Kidney tubule cell (primary cell): ENCODE data around the gene SOD1.

Experiments
- DNase-seq: peaks from one replicate; pipeline ENCODE4 v3.0.0-alpha.2; 2018; ENCODE audit warnings: low spot score

SOD1 gene

DNA sequence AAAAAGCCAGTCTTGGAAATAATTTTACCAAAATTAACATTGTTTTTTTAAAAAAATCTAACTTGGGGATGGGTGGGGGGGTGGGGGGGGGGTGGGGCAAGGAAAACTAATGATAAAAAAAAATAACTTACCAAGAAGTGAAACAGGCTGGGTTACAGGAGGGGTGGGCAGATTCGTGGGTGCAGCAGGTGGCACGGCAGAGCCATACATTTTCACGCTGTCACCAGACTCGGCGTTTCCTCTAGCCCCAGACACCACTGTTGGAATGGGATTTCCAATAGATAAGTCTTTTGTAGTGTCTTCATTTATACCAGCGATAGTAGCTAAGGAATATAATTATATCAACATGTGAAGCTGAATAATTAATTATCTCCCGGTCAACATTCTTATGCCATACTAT, 25.4 kb downstream of the SOD1 start:
- no peak for DNase-seq

GRCh38 chr21:31686272-31686915, 26.9 kb downstream of the SOD1 start:
- no peak for DNase-seq

DNA sequence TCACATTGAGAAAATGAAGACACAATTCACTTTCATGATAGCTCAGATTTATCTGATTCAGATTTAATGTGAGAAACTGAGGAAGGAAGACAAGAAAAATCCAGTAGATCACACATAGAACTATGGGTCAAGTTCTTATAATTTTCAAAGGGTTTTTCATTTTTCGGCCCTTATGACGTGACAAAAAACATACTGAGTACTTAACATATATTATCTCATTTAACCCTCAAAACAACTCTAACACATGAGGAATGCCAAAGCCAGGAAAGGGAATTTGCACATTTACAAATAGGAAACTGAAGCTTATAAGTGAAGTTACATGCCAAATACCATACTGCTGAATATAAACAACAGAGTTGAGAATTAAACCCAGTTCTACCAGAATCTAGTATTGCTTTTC, 27.6 kb downstream of the SOD1 start:
- no peak for DNase-seq

- DNase-seq = no peak
Observed at GRCh38 chr21:31688603-31689368, 29.3 kb downstream of the SOD1 start.

DNA sequence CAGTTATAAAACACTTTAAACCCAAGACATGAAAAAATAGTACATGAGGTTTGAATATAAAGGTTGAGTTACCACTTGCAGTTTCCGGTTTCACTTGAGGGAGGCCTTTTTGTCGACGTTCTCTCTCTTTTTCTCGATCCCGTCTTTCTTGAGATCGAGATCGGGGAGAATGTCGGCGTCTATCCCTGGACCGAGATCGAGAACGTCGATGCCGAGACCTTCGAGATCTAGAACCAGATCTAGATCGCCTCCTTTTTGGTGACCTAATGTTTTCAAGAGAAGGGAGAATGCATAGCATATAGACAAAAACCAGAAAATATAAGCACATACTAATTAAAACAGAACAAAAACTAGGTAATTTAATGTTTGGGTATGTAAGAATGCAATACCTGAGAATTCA, 33.7 kb downstream of the SOD1 start:
- DNase-seq = no peak

- no peak for DNase-seq
Observed at GRCh38 chr21:31696424-31696823, 36.9 kb downstream of the SOD1 start.

GRCh38 chr21:31698461-31698860, 39.0 kb downstream of the SOD1 start:
- DNase-seq = no peak

DNA sequence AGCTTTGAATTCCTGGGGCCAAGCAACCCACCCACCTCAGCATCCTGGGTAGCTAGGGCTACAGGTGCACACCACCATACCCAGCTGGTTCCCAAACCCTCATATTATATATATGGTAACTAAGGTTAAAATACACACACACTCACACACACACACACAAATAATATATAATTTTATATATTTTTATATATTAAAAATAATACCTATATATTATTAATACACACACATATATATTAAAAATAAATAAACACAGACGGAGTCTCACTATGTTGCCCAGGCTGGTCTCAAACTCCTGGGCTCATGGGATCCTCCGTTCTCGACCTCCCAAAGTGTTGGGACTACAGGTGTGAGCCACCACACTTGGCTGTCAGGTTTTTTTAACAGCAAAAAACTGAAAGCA, 40.5 kb downstream of the SOD1 start:
- DNase-seq = no peak

DNA sequence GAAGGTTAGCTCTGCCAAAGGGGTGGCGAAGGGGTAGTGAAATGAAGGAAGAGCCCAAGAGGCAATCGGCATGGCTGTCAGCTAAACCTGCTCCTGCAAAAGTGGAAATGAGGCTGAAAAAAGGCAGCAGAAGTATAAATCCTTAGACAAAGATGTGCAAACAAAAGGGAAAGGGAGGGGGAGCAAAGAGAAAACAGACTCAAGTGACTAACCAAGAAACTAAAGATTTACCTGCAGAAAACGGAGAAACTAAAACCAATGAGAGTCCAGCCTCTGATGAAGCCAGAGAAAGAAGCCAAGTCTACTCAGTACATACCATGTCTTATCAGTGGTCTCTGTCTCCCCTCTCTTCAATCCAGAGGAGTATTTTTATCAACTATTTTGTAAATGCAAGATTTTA, 47.1 kb downstream of the SOD1 start:
- DNase-seq = no peak

- no peak for DNase-seq
Observed at GRCh38 chr21:31707499-31707898, 48.0 kb downstream of the SOD1 start.

DNA sequence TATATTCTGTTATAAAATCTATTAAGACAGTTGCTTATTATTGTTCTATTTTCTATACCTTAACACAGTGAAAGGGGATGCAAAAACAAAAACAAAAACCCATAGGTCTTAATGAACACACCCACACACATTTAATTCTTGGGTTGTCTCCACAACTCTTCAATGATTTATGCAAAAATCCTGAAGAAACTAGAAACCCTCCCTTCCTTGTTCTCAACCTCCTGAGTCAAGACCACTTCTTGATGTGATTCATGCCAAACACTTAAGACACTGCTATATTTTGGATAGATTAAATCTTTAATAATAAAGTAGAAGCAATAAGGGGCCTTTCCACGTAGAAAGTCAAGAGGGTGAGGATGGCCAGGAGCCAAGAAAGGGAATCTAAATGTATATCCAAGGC, 49.0 kb downstream of the SOD1 start:
- DNase-seq = no peak

- DNase-seq = no peak
Observed at GRCh38 chr21:31710586-31710985, 51.1 kb downstream of the SOD1 start.

DNA sequence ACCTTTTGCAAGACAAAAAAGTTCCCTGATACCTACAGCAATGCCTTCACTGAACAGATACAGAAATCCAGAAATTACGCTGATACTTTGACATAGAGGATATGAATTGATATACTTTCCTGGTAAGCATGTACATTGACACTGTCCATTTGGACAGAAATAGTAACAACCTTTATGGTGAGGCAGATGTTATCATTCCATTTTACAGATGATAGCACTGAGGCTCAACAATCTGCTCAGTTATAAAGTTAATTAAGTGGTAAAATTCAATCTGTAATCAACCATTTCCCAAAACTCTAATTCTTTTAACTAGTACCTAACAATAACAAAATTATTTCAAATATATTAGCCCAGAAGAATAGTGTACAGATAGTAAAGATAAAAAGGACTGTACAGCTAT, 51.8 kb downstream of the SOD1 start:
- no peak for DNase-seq

GRCh38 chr21:31711745-31712285, 52.3 kb downstream of the SOD1 start:
- DNase-seq = no peak

GRCh38 chr21:31713115-31713514, 53.6 kb downstream of the SOD1 start:
- no peak for DNase-seq

DNA sequence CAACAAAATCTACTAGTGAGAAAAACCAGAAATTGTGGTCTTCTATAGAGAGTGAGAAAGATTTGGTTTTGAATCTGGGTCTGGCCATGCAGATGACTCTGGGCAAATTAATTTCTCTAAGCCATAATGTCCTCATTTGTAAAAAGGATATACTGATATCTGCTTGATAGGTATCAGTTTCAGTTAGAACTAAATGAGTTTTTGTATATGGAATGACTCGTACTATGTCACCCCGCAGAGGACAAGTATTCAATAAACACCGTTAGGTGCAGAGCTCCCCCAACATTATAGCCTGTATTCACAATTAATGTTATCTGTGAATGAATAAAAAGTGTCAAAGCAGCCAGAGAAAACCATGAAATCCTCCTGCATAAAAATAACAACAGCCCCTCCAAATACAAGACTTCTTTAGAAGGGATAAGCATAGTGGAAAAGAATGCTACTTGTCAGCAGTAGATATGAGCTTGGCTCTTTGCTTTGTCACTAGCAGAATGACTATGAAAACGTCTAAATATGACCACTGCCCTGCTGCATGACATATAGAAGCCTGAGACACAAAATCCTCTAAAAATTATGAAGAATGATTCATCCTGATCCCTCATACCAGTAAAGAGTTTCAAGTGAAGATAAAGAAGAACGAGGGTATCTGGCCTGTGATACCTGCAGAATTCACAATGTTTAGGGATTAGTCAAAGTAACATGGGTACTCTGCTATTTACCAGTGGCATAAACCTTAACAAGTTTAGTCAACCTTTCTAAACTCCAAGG, 54.7 kb downstream of the SOD1 start:
- DNase-seq = no peak

DNA sequence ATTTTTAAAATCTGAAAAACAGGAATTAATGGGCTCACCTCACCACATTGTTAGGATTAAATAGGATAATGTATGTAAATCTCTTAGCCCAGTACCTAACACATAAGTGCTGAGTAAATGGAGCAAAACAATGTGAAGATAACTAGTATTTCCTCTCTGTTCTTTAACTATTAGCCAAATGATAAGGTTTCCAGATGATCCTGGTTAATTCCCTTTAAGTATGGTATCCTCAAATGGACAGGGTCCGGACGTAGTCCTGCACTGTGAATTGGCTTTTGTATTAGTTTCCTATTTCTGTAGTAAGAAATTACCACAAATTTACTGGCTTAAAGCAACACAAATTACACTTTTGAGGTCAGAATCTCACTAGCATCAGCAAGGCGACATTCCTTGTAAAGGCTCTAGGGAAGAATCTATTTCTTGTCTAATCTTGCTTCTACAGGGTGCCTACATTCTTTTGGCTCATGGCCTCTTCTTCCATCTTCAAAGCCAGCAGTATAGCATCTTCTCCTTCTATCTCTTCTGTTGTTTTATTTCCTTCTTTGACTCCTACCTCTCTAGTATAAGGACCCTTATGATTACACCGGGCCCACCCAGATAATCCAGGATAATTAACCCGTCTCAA, 55.4 kb downstream of the SOD1 start:
- DNase-seq = no peak

DNA sequence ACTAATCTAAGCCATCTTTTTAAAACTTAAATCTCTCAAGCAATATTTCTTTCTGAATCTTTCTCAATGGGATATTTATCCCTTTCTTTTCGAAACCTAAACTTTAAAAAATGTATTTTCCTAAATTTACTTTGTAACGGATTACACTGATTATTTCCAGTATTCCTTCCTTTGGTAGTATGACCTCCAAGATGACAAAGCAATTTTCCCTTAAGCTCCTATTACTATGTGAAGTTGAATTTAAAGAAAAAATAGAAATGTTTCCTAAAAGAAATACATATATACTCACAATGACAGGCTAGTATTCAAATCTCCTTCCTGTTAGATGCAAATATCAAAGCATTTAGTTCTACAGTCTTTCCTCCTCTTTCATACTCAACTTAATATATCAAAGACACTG, 56.6 kb downstream of the SOD1 start:
- DNase-seq = no peak
